ENCODE measurements around the gene EXOC6. TPM values are rescaled to one million over a fixed set of nuclear protein-coding genes. Genes with fewer than 3 reads are reported as not detected.

EXOC6 gene, protein sequence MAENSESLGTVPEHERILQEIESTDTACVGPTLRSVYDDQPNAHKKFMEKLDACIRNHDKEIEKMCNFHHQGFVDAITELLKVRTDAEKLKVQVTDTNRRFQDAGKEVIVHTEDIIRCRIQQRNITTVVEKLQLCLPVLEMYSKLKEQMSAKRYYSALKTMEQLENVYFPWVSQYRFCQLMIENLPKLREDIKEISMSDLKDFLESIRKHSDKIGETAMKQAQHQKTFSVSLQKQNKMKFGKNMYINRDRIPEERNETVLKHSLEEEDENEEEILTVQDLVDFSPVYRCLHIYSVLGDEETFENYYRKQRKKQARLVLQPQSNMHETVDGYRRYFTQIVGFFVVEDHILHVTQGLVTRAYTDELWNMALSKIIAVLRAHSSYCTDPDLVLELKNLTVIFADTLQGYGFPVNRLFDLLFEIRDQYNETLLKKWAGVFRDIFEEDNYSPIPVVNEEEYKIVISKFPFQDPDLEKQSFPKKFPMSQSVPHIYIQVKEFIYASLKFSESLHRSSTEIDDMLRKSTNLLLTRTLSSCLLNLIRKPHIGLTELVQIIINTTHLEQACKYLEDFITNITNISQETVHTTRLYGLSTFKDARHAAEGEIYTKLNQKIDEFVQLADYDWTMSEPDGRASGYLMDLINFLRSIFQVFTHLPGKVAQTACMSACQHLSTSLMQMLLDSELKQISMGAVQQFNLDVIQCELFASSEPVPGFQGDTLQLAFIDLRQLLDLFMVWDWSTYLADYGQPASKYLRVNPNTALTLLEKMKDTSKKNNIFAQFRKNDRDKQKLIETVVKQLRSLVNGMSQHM
- 7.9 and 76.9 TPM in 2 replicates for total RNA-seq

DNA sequence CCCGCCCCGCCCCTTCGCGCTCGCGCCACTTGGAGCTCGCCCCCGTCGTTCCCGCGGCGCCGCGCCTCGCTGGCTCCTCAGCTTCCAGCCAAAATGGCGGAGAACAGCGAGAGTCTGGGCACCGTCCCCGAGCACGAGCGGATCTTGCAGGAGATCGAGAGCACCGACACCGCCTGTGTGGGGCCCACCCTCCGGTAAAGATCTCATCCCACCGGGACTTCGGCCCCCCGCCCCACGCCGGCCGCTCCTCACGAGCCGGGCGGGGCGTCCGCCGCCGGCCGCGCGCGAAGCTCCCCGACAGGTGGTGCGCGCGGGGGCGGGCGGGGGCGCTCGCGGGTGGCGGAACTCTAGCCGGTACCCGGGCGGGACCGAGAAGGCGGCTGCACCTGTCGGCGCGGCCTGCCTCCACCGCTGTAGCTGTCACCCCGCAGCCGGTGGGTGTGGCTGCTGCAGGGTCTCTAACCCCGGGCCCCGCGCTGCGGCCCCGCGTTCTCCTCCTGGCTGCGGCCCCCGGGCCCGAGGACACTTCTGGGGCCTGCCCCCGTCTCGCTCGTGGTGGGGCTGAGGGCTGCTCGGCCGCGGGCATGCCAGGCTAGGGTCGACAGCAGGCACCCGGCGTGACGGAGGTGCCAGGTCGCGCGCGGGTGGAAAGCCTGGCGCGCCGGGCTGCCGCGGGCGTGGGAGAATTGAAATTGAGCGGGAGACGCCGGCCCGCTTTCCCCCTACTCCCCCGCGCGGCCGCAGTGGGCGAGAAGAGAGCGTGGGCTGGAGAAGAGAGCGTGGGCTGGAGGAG, at the start of gene EXOC6:
TSS of gene EXOC6 (plus strand) at position 80 of the 793 bp plus-strand sequence. CDS start at position 94, 14 bp downstream.

DNA sequence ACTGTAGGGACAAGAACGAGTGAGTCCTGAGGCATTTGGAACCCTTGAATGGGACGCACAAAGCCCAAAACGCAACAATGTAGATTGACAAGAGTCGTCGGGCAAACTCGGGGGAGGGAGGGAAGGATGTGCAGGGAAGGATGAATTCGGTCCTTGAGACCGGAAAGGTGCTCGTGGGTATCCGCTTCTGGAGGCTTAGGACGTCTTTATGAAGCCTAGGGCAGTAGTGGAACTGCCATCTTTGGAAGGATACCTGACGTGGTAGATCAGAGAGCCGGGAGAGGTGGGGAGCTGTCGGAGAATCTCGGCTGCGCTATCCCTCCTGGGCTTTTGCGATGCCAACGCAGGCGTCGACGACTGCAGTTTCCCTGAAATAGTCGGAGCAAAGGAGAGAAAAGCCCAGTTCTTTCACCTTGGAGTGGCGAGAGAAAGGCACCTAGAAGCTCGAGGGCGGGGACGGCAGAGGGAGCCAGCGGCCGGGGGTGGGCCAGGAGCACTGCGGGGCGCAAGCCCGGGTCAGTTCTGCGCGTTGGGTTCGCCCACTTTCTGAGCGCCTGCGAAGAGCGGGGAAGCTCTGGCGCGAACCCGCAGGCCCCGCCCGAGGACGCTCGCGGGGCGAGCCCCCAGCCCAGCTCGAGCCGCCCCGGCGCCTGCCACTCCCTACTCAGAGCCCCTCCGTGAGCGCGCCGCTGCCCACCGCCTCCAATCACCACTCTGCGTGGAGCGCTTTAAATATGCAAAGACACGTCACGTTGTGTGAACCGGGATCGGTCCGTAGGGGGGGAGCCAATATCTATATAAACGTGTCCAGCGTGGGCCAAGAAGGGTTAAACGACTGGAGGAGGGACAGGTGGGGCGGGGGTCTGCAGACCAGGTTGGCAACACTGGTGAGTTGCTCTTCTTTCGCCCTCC, 211.9 kb downstream of the EXOC6 start, which contains the start of gene CYP26C1:
TSS of gene CYP26C1 (plus strand) at position 824 of the 912 bp plus-strand sequence. CDS start 466 bp downstream, outside the sequence.

DNA sequence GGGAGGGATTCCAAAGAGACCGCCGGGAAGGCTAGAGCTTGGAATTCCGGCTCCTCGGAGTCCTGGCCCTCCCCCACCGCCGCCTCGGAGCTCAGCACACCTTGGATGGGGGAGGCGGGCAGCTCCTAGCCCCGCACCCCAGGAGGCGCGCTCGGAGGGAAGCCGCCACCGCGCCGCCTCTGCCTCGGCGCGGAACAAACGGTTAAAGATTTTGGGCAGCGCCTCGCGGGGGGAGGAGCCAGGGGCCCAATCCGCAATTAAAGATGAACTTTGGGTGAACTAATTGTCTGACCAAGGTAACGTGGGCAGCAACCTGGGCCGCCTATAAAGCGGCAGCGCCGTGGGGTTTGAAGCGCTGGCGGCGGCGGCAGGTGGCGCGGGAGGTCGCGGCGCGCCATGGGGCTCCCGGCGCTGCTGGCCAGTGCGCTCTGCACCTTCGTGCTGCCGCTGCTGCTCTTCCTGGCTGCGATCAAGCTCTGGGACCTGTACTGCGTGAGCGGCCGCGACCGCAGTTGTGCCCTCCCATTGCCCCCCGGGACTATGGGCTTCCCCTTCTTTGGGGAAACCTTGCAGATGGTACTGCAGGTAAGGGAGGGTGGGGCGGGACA, 225.3 kb downstream of the EXOC6 start, which contains the start of gene CYP26A1:
TSS of gene CYP26A1 (plus strand) at position 355 of the 608 bp plus-strand sequence. CDS start at position 397, 42 bp downstream.

Other genes with a start within 250 kb of the EXOC6 start
- 2.1 and 9.2 TPM in 2 replicates for gene HHEX, start 158.6 kb upstream of the EXOC6 start, total RNA-seq
- 0.07 and 0.10 TPM in 2 replicates for gene CYP26C1, start 212.3 kb downstream of the EXOC6 start, total RNA-seq
- gene CYP26A1, start 225.4 kb downstream of the EXOC6 start, total RNA-seq, result not detected in 2 replicates

All from smooth muscle cell of the pulmonary artery (primary cell).